HG03159 (cell line): ENCODE results near the gene CD300C.
"Not testable (repeated sequence)": the region's sequence is repeated elsewhere in the genome, so short reads cannot be mapped to it uniquely, and the experiment has no call there.

Experiments
- ATAC-seq: cut with Tn5 transposase; IDR thresholded peaks from one replicate; pipeline ENCODE4 v1.9.1; 2021; ENCODE audit warnings: mild to moderate bottlenecking, moderate library complexity; ENCODE audit not compliant: unreplicated experiment

The CD300C gene

DNA sequence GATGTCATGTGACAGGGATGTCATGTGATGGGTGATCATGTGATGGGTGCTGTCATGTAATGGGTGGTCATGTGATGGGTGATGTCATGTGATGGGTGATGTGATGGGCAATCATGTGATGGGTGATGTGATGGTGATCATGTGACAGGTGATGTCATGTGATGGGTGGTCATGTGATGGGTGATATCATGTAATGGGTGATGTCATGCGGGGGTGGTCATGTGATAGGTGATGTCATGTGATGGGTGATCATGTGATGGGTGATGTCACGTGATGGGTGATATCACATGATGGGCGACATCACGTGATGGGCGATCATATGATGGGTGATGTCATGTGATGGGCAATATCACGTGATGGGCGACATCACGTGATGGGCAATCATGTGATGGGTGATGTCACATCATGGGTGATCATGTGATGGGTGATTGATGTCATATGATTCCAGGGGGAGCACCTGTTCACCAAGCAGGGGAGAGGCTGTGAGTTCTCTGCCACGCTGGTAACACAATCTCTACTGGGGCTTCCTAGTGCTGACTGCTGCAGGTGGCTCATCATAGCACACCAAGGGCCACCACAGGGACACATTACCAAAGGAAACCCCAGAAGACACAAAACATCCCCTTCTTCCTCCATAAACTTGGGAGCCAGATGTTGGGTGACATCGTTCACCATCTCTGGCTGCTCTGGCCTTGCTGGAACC, 31.1 kb downstream of the CD300C start:
- ATAC-seq = no peak

DNA sequence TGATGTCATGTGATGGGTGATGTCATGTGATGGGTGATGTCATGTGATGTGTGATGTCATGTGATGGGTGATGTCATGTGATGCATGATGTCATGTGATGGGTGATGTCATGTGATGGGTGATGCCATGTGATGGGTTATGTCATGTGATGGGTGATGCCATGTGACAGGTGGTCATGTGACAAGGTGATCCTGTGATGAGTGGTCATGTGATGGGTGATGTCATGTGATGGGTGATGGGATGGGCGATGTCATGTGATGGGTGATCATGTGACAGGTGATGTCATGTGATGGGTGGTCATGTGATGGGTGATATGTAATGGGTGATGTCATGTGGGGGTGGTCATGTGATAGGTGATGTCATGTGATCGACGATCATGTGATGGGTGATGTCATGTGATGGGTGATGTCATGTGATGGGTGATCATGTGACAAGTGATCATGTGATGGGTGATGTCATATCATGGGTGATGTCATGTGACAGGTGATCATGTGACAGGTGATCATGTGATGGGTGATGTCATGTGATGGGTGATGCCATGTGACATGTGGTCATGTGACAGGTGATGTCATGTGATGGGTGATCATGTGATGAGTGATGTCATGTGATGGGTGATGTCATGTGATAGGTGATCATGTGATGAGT, 31.8 kb downstream of the CD300C start:
- ATAC-seq = no peak

DNA sequence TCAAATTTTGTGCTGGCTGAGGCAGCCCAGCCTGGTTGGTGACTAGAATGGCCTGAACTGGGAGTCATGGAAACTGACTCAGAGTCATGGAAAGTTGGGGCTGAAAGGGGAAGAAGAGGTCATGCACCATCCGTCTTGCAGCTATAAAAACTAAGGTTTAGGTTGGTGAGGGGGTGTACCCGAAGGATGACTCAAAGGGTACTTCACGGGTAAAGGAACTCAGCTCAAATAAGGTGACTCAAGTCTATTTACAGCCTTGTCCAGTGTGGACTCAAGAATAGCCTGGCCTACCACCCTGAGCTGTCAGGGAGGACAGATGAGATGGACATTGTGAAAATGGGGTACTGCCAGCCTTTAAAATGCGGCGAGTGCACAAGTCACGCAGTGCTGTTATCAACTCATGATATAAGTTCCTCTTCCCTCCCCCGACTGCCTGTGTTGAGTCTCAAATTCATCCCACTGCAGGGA, 33.3 kb downstream of the CD300C start:
- ATAC-seq = peak; percentile 41

DNA sequence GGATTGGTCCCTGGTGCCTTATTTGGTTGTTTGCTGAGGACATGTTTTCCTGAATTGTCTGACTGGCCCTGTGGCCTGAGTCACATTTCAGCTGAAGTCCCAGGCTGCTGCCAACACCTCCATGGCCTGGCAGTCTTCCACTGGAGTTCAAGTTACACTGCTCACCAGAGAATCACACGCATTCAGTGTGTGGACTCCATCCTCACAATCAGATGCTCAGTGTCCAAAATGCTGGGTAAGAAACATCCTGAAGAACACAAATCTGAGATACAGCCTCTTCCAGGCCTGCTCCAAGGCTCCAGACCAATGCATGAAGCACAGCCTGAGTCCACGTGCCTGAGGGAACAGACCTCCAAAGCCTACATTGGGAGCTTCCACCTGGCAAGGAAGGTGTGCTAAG, 33.9 kb downstream of the CD300C start:
- no peak for ATAC-seq

DNA sequence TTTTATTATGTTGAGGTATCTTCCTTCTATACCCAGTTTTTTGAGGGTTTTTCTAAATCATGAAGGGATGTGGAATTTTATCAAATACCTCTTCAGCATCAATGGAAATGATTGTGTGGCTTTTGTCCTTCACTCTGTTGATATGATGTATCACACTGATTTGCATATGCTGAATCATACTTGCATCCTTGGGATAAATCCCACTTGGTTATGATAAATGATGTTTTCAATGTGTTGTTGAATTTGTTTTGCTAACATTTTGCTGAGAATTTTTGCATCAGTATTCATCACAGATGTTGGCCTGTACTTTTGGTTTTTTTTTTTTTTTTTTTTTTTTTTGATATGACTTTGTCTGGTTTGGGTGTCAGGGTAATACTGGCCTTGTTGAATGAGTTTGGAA, 37.8 kb downstream of the CD300C start:
- no peak for ATAC-seq

DNA sequence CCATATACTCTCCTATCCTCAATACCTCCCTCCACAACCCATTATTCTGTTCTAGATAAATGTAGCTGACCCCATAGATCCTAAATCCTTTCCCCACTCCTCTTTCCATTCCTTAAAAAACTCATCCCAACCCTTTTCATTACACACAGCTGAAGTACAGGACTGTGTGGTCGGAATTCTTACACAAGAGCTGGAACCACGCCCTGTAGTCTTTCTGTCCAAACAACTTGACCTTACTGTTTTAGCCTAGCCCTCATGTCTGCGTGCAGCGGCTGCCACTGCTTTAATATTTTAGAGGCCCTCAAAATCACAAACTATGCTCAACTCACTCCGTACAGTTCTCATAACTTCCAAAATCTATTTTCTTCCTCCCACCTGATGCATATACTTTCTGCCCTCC, 42.0 kb downstream of the CD300C start:
- ATAC-seq = not testable (repeated sequence)

DNA sequence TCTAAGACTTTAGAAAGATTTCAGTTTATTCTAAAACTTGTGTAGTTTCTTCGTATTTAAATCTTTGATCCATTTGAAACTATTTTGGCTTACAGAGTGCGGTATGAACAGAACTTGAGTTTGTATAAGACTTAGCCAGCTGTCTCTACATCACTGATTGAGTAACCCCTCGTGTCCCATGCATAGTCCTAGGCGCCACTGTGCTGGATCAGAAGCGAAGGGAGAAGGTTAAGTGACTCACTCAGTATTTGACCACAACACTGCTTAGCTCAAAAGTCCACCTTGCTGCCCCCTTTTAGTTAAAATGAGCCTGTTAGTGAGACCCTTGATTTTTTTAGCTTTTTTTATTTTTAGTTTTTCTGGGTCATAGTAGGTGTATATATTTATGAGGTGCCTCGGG, 43.1 kb downstream of the CD300C start:
- ATAC-seq = no peak

DNA sequence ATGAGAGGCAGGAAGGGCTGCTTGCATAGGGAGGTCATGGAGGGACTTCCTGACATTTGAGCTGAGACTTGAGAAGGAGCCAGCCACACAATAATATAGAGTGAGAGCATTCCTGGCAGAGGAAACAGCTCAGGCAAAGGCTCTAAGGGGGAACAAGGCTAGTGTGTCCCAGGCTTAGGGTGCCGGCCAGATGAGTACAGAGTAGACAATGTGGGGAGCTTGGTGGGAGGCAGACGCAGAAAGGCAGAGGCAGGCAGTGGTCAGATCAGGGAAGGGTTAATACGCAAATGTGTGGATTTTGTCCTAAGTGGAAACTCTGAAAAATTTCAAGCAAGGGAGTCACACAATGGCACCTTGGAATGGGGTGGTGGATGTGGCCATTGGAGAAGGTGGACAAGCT, 45.9 kb downstream of the CD300C start:
- ATAC-seq = no peak

DNA sequence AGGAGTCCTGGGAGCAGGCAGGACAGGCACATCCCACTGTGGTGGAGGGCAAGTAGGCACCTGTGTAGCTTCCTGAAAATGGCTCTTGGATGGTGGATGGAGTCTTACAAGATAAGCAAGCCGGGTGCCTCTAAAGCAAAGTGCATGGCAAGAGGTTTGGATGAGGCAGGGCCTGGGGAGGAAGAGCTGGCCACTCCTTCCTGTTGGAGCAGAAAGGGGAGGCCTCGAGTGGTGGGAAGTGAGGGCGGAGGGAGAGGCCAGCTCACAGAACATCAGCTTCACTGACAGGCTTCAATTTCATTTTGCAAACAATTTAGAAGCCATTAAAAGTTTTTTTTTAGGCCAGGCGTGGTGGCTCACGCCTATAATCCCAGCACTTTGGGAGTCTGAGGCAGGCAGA, 48.4 kb downstream of the CD300C start:
- ATAC-seq = no peak

DNA sequence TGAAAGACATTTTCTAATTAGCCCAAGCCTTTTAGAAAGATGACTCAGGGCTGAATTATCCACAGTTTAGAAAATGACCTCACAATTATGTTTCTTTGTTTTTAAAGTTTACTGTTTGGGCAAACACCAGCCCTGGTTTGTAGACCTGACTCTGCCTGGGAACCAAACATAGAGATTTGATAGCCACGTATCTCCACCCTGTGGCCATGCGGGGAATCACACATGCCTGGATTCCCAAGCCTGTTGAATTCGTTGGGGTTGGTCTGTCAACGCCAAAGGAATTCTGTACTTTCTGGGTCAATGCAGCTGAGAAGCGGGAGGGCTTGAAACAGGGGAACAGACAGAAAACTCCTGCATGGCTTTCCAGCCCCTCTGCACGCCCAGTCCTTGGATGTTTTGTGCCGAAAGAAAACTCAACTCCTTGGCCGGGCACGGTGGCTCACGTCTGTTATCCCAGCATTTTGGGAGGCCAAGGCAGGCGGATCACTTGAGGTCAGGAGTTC, 52.5 kb downstream of the CD300C start:
- ATAC-seq = no peak

DNA sequence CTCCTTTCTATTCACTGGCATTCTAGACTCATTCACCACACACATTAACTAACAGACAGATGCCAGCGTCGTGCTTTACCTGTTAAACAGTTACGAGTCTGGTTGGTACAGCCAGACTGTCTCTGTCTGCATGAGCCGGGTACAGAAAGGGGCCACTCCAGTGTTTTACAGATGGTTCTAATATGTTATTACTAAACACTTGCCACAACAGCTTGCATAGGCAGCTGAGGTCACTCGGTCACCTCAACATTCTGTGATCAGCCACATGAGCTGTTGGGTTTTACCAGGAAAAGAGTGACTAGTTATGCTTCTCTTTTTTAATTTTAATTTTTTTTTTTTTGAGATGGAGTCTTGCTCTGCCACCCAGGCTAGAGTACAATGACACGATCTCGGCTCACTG, 54.3 kb downstream of the CD300C start:
- no peak for ATAC-seq
